Activated T-cell treated with anti-CD3 and anti-CD28 coated beads for 1 hour (primary cell): Measurements from ENCODE around the gene TLN1.

ENCODE experiments used
- DNase-seq: peaks from one replicate; pipeline ENCODE4 v3.0.0-alpha.2; 2020; ENCODE audit warnings: low read depth

The TLN1 gene

GRCh38 chr9:35706951-35707350 is 25.0 kb downstream of the TLN1 start:
- DNase-seq: no peak

- DNase-seq: no peak
Observed at GRCh38 chr9:35705836-35706430, 26.1 kb downstream of the TLN1 start.

- no peak for DNase-seq
Observed at GRCh38 chr9:35705372-35705771, 26.6 kb downstream of the TLN1 start.

- DNase-seq: no peak
Observed at GRCh38 chr9:35703906-35704672, 27.9 kb downstream of the TLN1 start.

- no peak for DNase-seq
Observed at GRCh38 chr9:35702696-35703095, 29.3 kb downstream of the TLN1 start.

GRCh38 chr9:35700942-35701341 is 31.1 kb downstream of the TLN1 start:
- DNase-seq: no peak

GRCh38 chr9:35700031-35700430 is 32.0 kb downstream of the TLN1 start:
- DNase-seq: no peak

- DNase-seq: no peak
Observed at GRCh38 chr9:35698231-35698630, 33.8 kb downstream of the TLN1 start.

GRCh38 chr9:35697486-35697885 is 34.5 kb downstream of the TLN1 start:
- no peak for DNase-seq

GRCh38 chr9:35696520-35697215 is 35.3 kb downstream of the TLN1 start:
- peak; percentile 35 for DNase-seq

GRCh38 chr9:35695943-35696401 is 36.0 kb downstream of the TLN1 start:
- DNase-seq: no peak

- no peak for DNase-seq
Observed at GRCh38 chr9:35691757-35692301, 40.2 kb downstream of the TLN1 start.

GRCh38 chr9:35691334-35691650 is 40.7 kb downstream of the TLN1 start:
- no peak for DNase-seq

- peak; percentile 7 for DNase-seq
Observed at GRCh38 chr9:35690614-35691333, 41.2 kb downstream of the TLN1 start.

GRCh38 chr9:35690294-35690613 is 41.7 kb downstream of the TLN1 start:
- no peak for DNase-seq

- no peak for DNase-seq
Observed at GRCh38 chr9:35689542-35690293, 42.3 kb downstream of the TLN1 start, which contains the start of gene TPM2. Gene TPM2 (minus strand): TSS chr9:35689925. CDS start chr9:35689817, 108 bp downstream.

- no peak for DNase-seq
Observed at GRCh38 chr9:35688558-35689541, 43.1 kb downstream of the TLN1 start.

GRCh38 chr9:35687972-35688557 is 43.9 kb downstream of the TLN1 start:
- DNase-seq: no peak

- DNase-seq: no peak
Observed at GRCh38 chr9:35687306-35687705, 44.7 kb downstream of the TLN1 start.
